Liver (tissue), 9 donors: Measurements from ENCODE around the gene PLXNB2. TPM values are rescaled to one million over a fixed set of nuclear protein-coding genes. Genes with fewer than 3 reads are reported as not detected.

Source experiments
- DNase-seq: peaks from one replicate; pipeline ENCODE4 v3.0.0-alpha.2; 2017; ENCODE audit warnings: low spot score
- H3K27ac ChIP-seq, 2 donors: one replicate each; pipeline ENCODE4 v1.7.0; 2013; ENCODE audit warnings: inconsistent platforms in 2 of 2, low read length in 2 of 2, control low read depth in 1 of 2, low read depth in 1 of 2, mild to moderate bottlenecking in 1 of 2
- H3K27me3 ChIP-seq, 4 donors: one replicate each; pipeline versions ENCODE4 v1.6.1 to v1.7.0; 2013; ENCODE audit warnings: low read length in 3 of 4, inconsistent platforms in 1 of 4, mild to moderate bottlenecking in 1 of 4, moderate library complexity in 1 of 4; ENCODE audit not compliant: control insufficient read depth in 4 of 4, insufficient read depth in 4 of 4
- H3K36me3 ChIP-seq, 4 donors: one replicate each; pipeline versions ENCODE4 v1.6.1 to v1.7.0; 2013; ENCODE audit warnings: low read length in 3 of 4, mild to moderate bottlenecking in 3 of 4, low read depth in 1 of 4, moderate library complexity in 1 of 4; ENCODE audit not compliant: control insufficient read depth in 4 of 4, insufficient read depth in 3 of 4
- H3K4me1 ChIP-seq, 4 donors: one replicate each; pipeline versions ENCODE4 v1.6.1 to v1.7.0; 2013; ENCODE audit warnings: low read length in 3 of 4, mild to moderate bottlenecking in 3 of 4, moderate library complexity in 1 of 4; ENCODE audit not compliant: control insufficient read depth in 4 of 4, insufficient read depth in 4 of 4
- H3K4me3 ChIP-seq, 3 donors: one replicate each; pipeline versions ENCODE4 v1.6.1 to v1.7.0; 2013; ENCODE audit warnings: low read length in 3 of 3, control low read depth in 1 of 3, low read depth in 1 of 3, mild to moderate bottlenecking in 1 of 3
- H3K9ac ChIP-seq, 2 donors: one replicate each; pipeline ENCODE4 v1.7.0; 2013; ENCODE audit warnings: low read length in 2 of 2, mild to moderate bottlenecking in 2 of 2, moderate library complexity in 2 of 2, control low read depth in 1 of 2, low read depth in 1 of 2
- H3K9me3 ChIP-seq, 4 donors: one replicate each; pipeline versions ENCODE4 v1.6.1 to v1.7.0; 2013; ENCODE audit warnings: low read length in 3 of 4; ENCODE audit not compliant: control insufficient read depth in 4 of 4
- EGR1 ChIP-seq, 2 donors: IDR thresholded peaks; 2 replicates each; pipeline ENCODE4 v1.6.1; 2016 to 2018; ENCODE audit warnings: antibody characterized with exemption in 2 of 2, low read depth in 2 of 2
- FOXA1 ChIP-seq: IDR thresholded peaks from 2 replicates; pipeline ENCODE4 v1.6.1; 2016; ENCODE audit warnings: antibody characterized with exemption
- FOXA2 ChIP-seq: IDR thresholded peaks from 2 replicates; pipeline ENCODE4 v1.6.1; 2016; ENCODE audit warnings: antibody characterized with exemption
- GABPA ChIP-seq, 2 donors: IDR thresholded peaks in 1 of 2; conservative IDR thresholded peaks in 1 of 2; 2 replicates each; pipeline ENCODE4 v1.6.1; 2016; ENCODE audit warnings: antibody characterized with exemption in 2 of 2, mild to moderate bottlenecking in 1 of 2, moderate library complexity in 1 of 2
- HNF4A ChIP-seq, 2 donors: conservative IDR thresholded peaks; 2 replicates each; pipeline ENCODE4 v1.6.1; 2016; ENCODE audit warnings: antibody characterized with exemption in 2 of 2, mild to moderate bottlenecking in 2 of 2
- HNF4G ChIP-seq: IDR thresholded peaks from 2 replicates; pipeline ENCODE4 v1.6.1; 2016; ENCODE audit warnings: antibody characterized with exemption
- RXRA ChIP-seq, 2 donors: IDR thresholded peaks; 2 replicates each; pipeline ENCODE4 v1.6.1; 2017 to 2018; ENCODE audit warnings: antibody characterized with exemption in 2 of 2, mild to moderate bottlenecking in 1 of 2
- SP1 ChIP-seq: IDR thresholded peaks from 2 replicates; pipeline ENCODE4 v1.6.1; 2018; ENCODE audit warnings: antibody characterized with exemption, mild to moderate bottlenecking
- whole genome bisulfite sequencing: extraction: QIAGEN DNeasy Blood & Tissue Kit; methylation state at CpG from one replicate; pipeline ENCODE4 v1.1.7; 2013; 5-methylcytosine and 5-hydroxymethylcytosine counted together
- polyA plus RNA-seq, 2 donors: library from polyadenylated mRNA; stranded (reverse) in 1 of 2; unstranded in 1 of 2; fragments of 200-250 nt in 1 of 2; fragments of >200 nt in 1 of 2; fragmentation: Nextera tagmentation in 1 of 2; extraction: Ambion mirVana in 1 of 2; gene quantifications; one replicate each; pipeline versions ENCODE4 v1.2.1 to v1.2.3, GENCODE V29; 2013 to 2015
- total RNA-seq, 2 donors: library from RNA; depleted of rRNA; stranded (reverse); fragments of >200 nt; gene quantifications; one replicate each; pipeline ENCODE4 v1.2.3, GENCODE V29; 2014
- TF ChIP-seq, protein P1 (sequence below): IDR thresholded peaks from 2 replicates; pipeline ENCODE4 v1.6.1; 2016; ENCODE audit warnings: antibody characterized with exemption, mild to moderate bottlenecking
- TF ChIP-seq, protein P2 (sequence below): fragments of 150-350 bp; IDR thresholded peaks from 2 replicates; pipeline ENCODE4 v1.5.1; 2017; ENCODE audit warnings: improper control_type of control experiment, low read depth, low read length; ENCODE audit not compliant: missing input control
- TF ChIP-seq, protein P3 (sequence below): IDR thresholded peaks from 2 replicates; pipeline ENCODE4 v1.6.1; 2016; ENCODE audit warnings: antibody characterized with exemption
- TF ChIP-seq, protein P4 (sequence below): IDR thresholded peaks from 2 replicates; pipeline ENCODE4 v1.6.1; 2016; ENCODE audit warnings: antibody characterized with exemption
- donor health status: healthy.
- donor health status: healthy.
- donor health status: healthy.
- donor health status: healthy.
- donor health status: healthy.

Gene PLXNB2, protein sequence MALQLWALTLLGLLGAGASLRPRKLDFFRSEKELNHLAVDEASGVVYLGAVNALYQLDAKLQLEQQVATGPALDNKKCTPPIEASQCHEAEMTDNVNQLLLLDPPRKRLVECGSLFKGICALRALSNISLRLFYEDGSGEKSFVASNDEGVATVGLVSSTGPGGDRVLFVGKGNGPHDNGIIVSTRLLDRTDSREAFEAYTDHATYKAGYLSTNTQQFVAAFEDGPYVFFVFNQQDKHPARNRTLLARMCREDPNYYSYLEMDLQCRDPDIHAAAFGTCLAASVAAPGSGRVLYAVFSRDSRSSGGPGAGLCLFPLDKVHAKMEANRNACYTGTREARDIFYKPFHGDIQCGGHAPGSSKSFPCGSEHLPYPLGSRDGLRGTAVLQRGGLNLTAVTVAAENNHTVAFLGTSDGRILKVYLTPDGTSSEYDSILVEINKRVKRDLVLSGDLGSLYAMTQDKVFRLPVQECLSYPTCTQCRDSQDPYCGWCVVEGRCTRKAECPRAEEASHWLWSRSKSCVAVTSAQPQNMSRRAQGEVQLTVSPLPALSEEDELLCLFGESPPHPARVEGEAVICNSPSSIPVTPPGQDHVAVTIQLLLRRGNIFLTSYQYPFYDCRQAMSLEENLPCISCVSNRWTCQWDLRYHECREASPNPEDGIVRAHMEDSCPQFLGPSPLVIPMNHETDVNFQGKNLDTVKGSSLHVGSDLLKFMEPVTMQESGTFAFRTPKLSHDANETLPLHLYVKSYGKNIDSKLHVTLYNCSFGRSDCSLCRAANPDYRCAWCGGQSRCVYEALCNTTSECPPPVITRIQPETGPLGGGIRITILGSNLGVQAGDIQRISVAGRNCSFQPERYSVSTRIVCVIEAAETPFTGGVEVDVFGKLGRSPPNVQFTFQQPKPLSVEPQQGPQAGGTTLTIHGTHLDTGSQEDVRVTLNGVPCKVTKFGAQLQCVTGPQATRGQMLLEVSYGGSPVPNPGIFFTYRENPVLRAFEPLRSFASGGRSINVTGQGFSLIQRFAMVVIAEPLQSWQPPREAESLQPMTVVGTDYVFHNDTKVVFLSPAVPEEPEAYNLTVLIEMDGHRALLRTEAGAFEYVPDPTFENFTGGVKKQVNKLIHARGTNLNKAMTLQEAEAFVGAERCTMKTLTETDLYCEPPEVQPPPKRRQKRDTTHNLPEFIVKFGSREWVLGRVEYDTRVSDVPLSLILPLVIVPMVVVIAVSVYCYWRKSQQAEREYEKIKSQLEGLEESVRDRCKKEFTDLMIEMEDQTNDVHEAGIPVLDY (N-terminal part only)
- 10 to 100 TPM; 28.8 to 95.7 TPM for total RNA-seq
- polyA plus RNA-seq = 10 to 100 TPM; 60.1 to 87.8 TPM

DNA sequence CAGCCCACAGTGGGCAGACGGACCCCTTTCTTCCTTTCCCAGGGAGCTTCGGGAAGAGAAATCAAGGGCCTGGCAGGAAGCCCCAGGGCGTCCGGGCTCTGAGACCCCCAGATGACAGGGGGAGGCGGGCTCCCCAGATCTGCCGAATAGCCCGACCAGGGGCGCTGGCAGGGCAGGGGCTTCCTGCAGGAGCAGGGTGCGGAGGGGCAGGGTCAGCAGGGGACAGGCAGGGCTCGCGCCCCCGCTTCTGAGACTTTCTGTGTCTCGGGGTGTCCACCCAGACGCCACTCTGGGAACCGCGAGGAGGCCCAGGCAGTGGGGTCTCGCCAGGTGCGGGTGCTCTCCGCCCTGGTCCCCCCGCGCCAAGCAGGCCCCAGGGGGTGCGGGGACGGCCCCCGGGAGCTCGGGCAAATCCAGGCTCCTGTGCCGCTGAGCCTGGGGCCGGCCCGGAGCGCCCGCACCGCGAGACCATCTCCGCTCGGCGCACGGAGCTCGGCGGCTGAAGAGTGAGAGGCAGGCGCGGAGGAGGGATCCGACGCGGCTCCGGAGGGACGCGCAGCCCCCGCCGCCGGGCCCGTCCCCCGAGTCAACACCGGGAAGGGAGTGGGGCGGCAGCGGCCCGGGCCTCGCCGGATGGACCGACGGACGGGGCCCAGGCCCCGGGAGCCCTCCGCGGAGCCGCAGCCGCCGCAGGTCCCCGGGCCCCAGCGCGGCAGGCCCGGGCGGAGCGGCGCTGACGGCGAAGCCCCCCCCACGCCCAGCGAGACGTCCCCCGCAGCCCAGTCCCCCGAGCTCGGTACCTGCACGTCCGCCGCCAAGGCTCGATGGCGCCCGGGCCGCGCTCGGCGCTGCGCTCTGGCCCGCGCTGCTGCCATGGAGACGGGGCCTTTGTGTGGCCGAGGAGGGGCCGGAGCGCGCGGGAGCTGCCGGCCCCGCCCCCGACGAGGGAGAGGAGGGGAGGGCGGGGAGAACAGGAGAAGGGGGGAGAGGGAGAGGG lies at the start of gene PLXNB2:
Gene PLXNB2 (minus strand): TSS at position 894 of the 997 bp plus-strand sequence. CDS start 17,062 bp downstream, outside the sequence.
- TF ChIP-seq FOXA2 (no peak), RXRA (IDR thresholded peaks at IDR 0.05) (no peak), GABPA (IDR thresholded peaks at IDR 0.05 in 1 of 2, conservative IDR thresholded peaks at IDR 0.05 in 1 of 2) (no peak), HNF4A (conservative IDR thresholded peaks at IDR 0.05) (no peak), FOXA1 (no peak), EGR1 (IDR thresholded peaks at IDR 0.05; ENCODE audit: low read depth in 2 of 2) (no peak), SP1 (no peak), HNF4G (no peak)
- TF ChIP-seq, protein P1, sequence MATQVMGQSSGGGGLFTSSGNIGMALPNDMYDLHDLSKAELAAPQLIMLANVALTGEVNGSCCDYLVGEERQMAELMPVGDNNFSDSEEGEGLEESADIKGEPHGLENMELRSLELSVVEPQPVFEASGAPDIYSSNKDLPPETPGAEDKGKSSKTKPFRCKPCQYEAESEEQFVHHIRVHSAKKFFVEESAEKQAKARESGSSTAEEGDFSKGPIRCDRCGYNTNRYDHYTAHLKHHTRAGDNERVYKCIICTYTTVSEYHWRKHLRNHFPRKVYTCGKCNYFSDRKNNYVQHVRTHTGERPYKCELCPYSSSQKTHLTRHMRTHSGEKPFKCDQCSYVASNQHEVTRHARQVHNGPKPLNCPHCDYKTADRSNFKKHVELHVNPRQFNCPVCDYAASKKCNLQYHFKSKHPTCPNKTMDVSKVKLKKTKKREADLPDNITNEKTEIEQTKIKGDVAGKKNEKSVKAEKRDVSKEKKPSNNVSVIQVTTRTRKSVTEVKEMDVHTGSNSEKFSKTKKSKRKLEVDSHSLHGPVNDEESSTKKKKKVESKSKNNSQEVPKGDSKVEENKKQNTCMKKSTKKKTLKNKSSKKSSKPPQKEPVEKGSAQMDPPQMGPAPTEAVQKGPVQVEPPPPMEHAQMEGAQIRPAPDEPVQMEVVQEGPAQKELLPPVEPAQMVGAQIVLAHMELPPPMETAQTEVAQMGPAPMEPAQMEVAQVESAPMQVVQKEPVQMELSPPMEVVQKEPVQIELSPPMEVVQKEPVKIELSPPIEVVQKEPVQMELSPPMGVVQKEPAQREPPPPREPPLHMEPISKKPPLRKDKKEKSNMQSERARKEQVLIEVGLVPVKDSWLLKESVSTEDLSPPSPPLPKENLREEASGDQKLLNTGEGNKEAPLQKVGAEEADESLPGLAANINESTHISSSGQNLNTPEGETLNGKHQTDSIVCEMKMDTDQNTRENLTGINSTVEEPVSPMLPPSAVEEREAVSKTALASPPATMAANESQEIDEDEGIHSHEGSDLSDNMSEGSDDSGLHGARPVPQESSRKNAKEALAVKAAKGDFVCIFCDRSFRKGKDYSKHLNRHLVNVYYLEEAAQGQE = no peak
- TF ChIP-seq, protein P2, sequence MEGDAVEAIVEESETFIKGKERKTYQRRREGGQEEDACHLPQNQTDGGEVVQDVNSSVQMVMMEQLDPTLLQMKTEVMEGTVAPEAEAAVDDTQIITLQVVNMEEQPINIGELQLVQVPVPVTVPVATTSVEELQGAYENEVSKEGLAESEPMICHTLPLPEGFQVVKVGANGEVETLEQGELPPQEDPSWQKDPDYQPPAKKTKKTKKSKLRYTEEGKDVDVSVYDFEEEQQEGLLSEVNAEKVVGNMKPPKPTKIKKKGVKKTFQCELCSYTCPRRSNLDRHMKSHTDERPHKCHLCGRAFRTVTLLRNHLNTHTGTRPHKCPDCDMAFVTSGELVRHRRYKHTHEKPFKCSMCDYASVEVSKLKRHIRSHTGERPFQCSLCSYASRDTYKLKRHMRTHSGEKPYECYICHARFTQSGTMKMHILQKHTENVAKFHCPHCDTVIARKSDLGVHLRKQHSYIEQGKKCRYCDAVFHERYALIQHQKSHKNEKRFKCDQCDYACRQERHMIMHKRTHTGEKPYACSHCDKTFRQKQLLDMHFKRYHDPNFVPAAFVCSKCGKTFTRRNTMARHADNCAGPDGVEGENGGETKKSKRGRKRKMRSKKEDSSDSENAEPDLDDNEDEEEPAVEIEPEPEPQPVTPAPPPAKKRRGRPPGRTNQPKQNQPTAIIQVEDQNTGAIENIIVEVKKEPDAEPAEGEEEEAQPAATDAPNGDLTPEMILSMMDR = no peak
- TF ChIP-seq, protein P3, sequence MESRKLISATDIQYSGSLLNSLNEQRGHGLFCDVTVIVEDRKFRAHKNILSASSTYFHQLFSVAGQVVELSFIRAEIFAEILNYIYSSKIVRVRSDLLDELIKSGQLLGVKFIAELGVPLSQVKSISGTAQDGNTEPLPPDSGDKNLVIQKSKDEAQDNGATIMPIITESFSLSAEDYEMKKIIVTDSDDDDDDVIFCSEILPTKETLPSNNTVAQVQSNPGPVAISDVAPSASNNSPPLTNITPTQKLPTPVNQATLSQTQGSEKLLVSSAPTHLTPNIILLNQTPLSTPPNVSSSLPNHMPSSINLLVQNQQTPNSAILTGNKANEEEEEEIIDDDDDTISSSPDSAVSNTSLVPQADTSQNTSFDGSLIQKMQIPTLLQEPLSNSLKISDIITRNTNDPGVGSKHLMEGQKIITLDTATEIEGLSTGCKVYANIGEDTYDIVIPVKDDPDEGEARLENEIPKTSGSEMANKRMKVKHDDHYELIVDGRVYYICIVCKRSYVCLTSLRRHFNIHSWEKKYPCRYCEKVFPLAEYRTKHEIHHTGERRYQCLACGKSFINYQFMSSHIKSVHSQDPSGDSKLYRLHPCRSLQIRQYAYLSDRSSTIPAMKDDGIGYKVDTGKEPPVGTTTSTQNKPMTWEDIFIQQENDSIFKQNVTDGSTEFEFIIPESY = no peak
- TF ChIP-seq, protein P4, sequence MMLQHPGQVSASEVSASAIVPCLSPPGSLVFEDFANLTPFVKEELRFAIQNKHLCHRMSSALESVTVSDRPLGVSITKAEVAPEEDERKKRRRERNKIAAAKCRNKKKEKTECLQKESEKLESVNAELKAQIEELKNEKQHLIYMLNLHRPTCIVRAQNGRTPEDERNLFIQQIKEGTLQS = no peak
- WGBS = under 1% methylated on average over 102 of the region's 105 CpGs
- Histone ChIP-seq H3K9ac (peak within 1 kb of the TSS; percentile 8 to 65), H3K4me3 (peak within 1 kb of the TSS; percentile 49 to 89 (median 65)), H3K27ac (peak within 1 kb of the TSS; percentile 85 to 90), H3K27me3 (no peaks in the 10 kb centered on the region), H3K4me1 (peaks cover 18 to 61% (median 39%) of the 10 kb centered on the region in 4 donors), H3K36me3 (no peaks in the 10 kb centered on the region), H3K9me3 (no peaks in the 10 kb centered on the region)
- DNase-seq = no peak
